Heart left ventricle (tissue), 16 donors: ENCODE measurements around the gene OR5D14. TPM values are rescaled to one million over a fixed set of nuclear protein-coding genes. Genes with fewer than 3 reads are reported as not detected.

Source experiments
- ATAC-seq, 4 donors: fragments of 200-7000 bp; cut with Tn5 transposase; one replicate each; pipeline ENCODE4 v1.9.1; 2020 to 2022; ENCODE audit warnings: moderate library complexity in 4 of 4, mild to moderate bottlenecking in 3 of 4, moderate number of reproducible peaks in 1 of 4
- DNase-seq, 5 donors: peaks; one replicate each; pipeline ENCODE4 v3.0.0-alpha.2; 2020
- H3K27ac ChIP-seq, 12 donors: fragments of 200-600 bp; sonication (generic) in 4 of 12; one replicate each; pipeline versions ENCODE4 v1.5.0 to v1.8.0; 2016 to 2022; ENCODE audit warnings: mild to moderate bottlenecking in 2 of 12
- H3K27me3 ChIP-seq, 9 donors: fragments of 200-600 bp; sonication (generic) in 2 of 9; one replicate each; pipeline versions ENCODE4 v1.5.1 to v1.8.0; 2016 to 2022; ENCODE audit warnings: mild to moderate bottlenecking in 3 of 9
- H3K36me3 ChIP-seq, 9 donors: fragments of 200-600 bp; sonication (generic) in 2 of 9; one replicate each; pipeline versions ENCODE4 v1.5.0 to v1.8.0; 2018 to 2022; ENCODE audit warnings: mild to moderate bottlenecking in 2 of 9
- H3K4me1 ChIP-seq, 12 donors: fragments of 200-600 bp; sonication (generic) in 4 of 12; one replicate each; pipeline versions ENCODE4 v1.5.0 to v1.8.0; 2016 to 2022; ENCODE audit warnings: mild to moderate bottlenecking in 3 of 12
- H3K4me3 ChIP-seq, 12 donors: fragments of 200-600 bp; sonication (generic) in 4 of 12; one replicate each; pipeline versions ENCODE4 v1.5.0 to v1.8.0; 2017 to 2022; ENCODE audit warnings: mild to moderate bottlenecking in 9 of 12, moderate library complexity in 4 of 12
- H3K9me3 ChIP-seq, 12 donors: fragments of 200-600 bp; sonication (generic) in 4 of 12; one replicate each; pipeline versions ENCODE4 v1.5.0 to v1.8.0; 2016 to 2022; ENCODE audit warnings: mild to moderate bottlenecking in 1 of 12
- POLR2A ChIP-seq, 2 donors: fragments of 450-650 bp; IDR thresholded peaks; one replicate each; pipeline ENCODE4 v1.6.1; 2017; ENCODE audit warnings: antibody characterized with exemption in 2 of 2, mild to moderate bottlenecking in 2 of 2, moderate library complexity in 2 of 2
- WGBS, 4 donors: extraction: QIAGEN DNeasy Blood & Tissue Kit in 2 of 4; methylation state at CpG; one replicate each; pipeline versions ENCODE4 v1.1.5 to v1.1.7; 2013 to 2018; 5-methylcytosine and 5-hydroxymethylcytosine counted together
- intact Hi-C, 10 donors: fragments of 100-400 bp; cut with DNase I; formaldehyde crosslinking; loops; one replicate each; pipeline versions ENCODE4 v1.11.1 to v1.14.2; 2022
- polyA plus RNA-seq, 2 donors: library from polyadenylated mRNA; stranded (reverse); fragments of 200-250 nt; gene quantifications; one replicate each; pipeline ENCODE4 v1.2.3, GENCODE V29; 2013
- total RNA-seq, 9 donors: library from RNA; depleted of rRNA in 2 of 9; stranded (reverse); fragments of >200 nt in 2 of 9; fragmentation: NEBNext Ultra II Directional in 3 of 9; extraction: Animal tissue kit (Norgen Biotek cat#: 25700) in 3 of 9; gene quantifications; one replicate each; pipeline versions ENCODE4 v1.1.0 to v1.2.4, GENCODE V29; 2016 to 2023
- TF ChIP-seq, protein P1 (sequence below), 12 donors: fragments of 200-600 bp; sonication (generic) in 4 of 12; IDR thresholded peaks; one replicate each; pipeline versions ENCODE4 v1.5.0 to v1.8.0; 2018 to 2022; ENCODE audit warnings: antibody characterized with exemption in 12 of 12, mild to moderate bottlenecking in 5 of 12
- donor health status: ischemic (EF 13 %, LVEDD 7.1; RV severe dilation, severe dysfunction).
- donor health status: healthy with polysubstance abuse.
- donor health status: DM: no; HTN: yes; CAD: no.
- donor health status: DM: no; HTN: no; CAD: no.
- donor health status: ischemic (EF 25% LVEDD 6.9; RV normal size, moderate dysfunction).
- donor health status: ischemic (EF 25% LVEDD 5.7; RV mildly dilated, moderate dysfunction).
- donor health status: healthy.
- donor health status: DM: yes; HTN: yes; CAD: no.
- donor health status: ischemic (EF 35%, LVEDD 5.7; RV mildly dilated, moderate dysfunction).
- donor health status: nonischemic (EF 11% LVEDD 7.7; RV severe dilation, severe dysfunction).
- donor health status: DM: yes; HTN: yes; CAD: no.
- donor health status: PGD.
- donor health status: ischemic (EF 29% LVEDD 5.4; RV normal size, mild dysfunction).
- donor health status: nonischemic (EF 23%, LVEDD 6.1; RV moderate dilation, normal function).

The OR5D14 gene
- total and polyA plus RNA-seq, 11 donors, result not detected

DNA sequence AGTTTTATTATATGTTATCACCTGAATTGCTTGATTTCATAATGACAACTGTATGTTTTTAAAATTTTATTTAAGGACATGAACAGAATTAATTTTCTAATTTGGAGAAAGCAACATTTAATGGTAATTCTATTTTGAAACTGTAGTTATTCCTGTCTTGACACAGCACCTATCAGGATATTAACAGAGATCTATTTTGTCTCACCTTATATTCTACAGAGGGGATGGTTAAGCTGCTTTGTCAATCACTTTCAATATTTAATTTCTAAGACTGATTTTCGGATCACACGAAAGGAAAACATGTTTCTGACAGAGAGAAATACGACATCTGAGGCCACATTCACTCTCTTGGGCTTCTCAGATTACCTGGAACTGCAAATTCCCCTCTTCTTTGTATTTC is 43.1 kb downstream of the OR5D14 start, which contains the start of gene OR5D16:
OR5D16 (plus strand) TSS at position 301 of the 400 bp plus-strand sequence; CDS start at position 301, 0 bp downstream.
- TF ChIP-seq, protein P1, sequence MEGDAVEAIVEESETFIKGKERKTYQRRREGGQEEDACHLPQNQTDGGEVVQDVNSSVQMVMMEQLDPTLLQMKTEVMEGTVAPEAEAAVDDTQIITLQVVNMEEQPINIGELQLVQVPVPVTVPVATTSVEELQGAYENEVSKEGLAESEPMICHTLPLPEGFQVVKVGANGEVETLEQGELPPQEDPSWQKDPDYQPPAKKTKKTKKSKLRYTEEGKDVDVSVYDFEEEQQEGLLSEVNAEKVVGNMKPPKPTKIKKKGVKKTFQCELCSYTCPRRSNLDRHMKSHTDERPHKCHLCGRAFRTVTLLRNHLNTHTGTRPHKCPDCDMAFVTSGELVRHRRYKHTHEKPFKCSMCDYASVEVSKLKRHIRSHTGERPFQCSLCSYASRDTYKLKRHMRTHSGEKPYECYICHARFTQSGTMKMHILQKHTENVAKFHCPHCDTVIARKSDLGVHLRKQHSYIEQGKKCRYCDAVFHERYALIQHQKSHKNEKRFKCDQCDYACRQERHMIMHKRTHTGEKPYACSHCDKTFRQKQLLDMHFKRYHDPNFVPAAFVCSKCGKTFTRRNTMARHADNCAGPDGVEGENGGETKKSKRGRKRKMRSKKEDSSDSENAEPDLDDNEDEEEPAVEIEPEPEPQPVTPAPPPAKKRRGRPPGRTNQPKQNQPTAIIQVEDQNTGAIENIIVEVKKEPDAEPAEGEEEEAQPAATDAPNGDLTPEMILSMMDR (IDR thresholded peaks at IDR 0.05), result no peak
- no peak for TF ChIP-seq POLR2A (IDR thresholded peaks at IDR 0.05)

More for the DNA sequence above, 43.1 kb downstream of the OR5D14 start, which contains the start of gene OR5D16:
- no peak for ATAC-seq
- WGBS, 4 donors, result 22 to 26% (median 24%) methylated on average over 3 of the region's 3 CpGs
- Histone ChIP-seq H3K4me1 (no peaks in the 10 kb centered on the region), H3K4me3 (no peak within 1 kb of the TSS), H3K27ac (no peak within 1 kb of the TSS), H3K9me3 (peaks cover 0 to 20% (median 0%) of the 10 kb centered on the region in 12 donors), H3K27me3 (no peaks in the 10 kb centered on the region), H3K36me3 (no peaks in the 10 kb centered on the region)
- intact Hi-C loops, result no loop called here
- no peak for DNase-seq

Other genes with a start within 250 kb of the OR5D14 start
- gene OR4C15, start 241.1 kb upstream of the OR5D14 start, total RNA-seq, result not detected
- not detected for gene OR4C15, start 241.1 kb upstream of the OR5D14 start, polyA plus RNA-seq
- gene OR4C16, start 223.4 kb upstream of the OR5D14 start, total RNA-seq, result not detected
- gene OR4C16, start 223.4 kb upstream of the OR5D14 start, polyA plus RNA-seq, result not detected
- not detected for gene OR4C11, start 187.9 kb upstream of the OR5D14 start, total RNA-seq
- not detected for gene OR4C11, start 187.9 kb upstream of the OR5D14 start, polyA plus RNA-seq
- gene OR4P4, start 160.4 kb upstream of the OR5D14 start, total RNA-seq, result not detected
- gene OR4P4, start 160.4 kb upstream of the OR5D14 start, polyA plus RNA-seq, result not detected
- not detected for gene OR4S2, start 147.2 kb upstream of the OR5D14 start, total RNA-seq
- gene OR4S2, start 147.2 kb upstream of the OR5D14 start, polyA plus RNA-seq, result not detected
- gene OR4C6, start 133.4 kb upstream of the OR5D14 start, total RNA-seq, result not detected
- gene OR4C6, start 133.4 kb upstream of the OR5D14 start, polyA plus RNA-seq, result not detected
- gene OR5D13, start 22.1 kb upstream of the OR5D14 start, total RNA-seq, result not detected
- not detected for gene OR5D13, start 22.1 kb upstream of the OR5D14 start, polyA plus RNA-seq
- gene OR5L1, start 15.8 kb downstream of the OR5D14 start, total RNA-seq, result not detected
- gene OR5L1, start 15.8 kb downstream of the OR5D14 start, polyA plus RNA-seq, result not detected
- not detected for gene OR5D18, start 24.1 kb downstream of the OR5D14 start, total RNA-seq
- gene OR5D18, start 24.1 kb downstream of the OR5D14 start, polyA plus RNA-seq, result not detected
- gene OR5L2, start 31.7 kb downstream of the OR5D14 start, total RNA-seq, result not detected
- not detected for gene OR5L2, start 31.7 kb downstream of the OR5D14 start, polyA plus RNA-seq
- not detected for gene OR5D16, start 43.2 kb downstream of the OR5D14 start, total RNA-seq
- not detected for gene OR5D16, start 43.2 kb downstream of the OR5D14 start, polyA plus RNA-seq
- gene TRIM51, start 87.7 kb downstream of the OR5D14 start, total RNA-seq, result not detected
- gene TRIM51, start 87.7 kb downstream of the OR5D14 start, polyA plus RNA-seq, result not detected
- gene OR5W2, start 119.0 kb downstream of the OR5D14 start, total RNA-seq, result not detected
- not detected for gene OR5W2, start 119.0 kb downstream of the OR5D14 start, polyA plus RNA-seq
- not detected for gene OR5I1, start 140.8 kb downstream of the OR5D14 start, total RNA-seq
- not detected for gene OR5I1, start 140.8 kb downstream of the OR5D14 start, polyA plus RNA-seq
- not detected for gene OR10AG1, start 174.4 kb downstream of the OR5D14 start, total RNA-seq
- not detected for gene OR10AG1, start 174.4 kb downstream of the OR5D14 start, polyA plus RNA-seq
- not detected for gene OR5F1, start 199.1 kb downstream of the OR5D14 start, total RNA-seq
- gene OR5F1, start 199.1 kb downstream of the OR5D14 start, polyA plus RNA-seq, result not detected
- not detected for gene OR5AS1, start 232.1 kb downstream of the OR5D14 start, total RNA-seq
- not detected for gene OR5AS1, start 232.1 kb downstream of the OR5D14 start, polyA plus RNA-seq